Adrenal gland (tissue), 12 donors: Measurements from ENCODE around the gene LEAP2. TPM values are rescaled to one million over a fixed set of nuclear protein-coding genes. Genes with fewer than 3 reads are reported as not detected.

Source experiments
- DNase-seq, 7 donors: peaks; one replicate each; pipeline ENCODE4 v3.0.0-alpha.2; 2019 to 2020
- H3K27ac ChIP-seq, 5 donors: fragments of 200-600 bp; sonication (generic) in 4 of 5; 1 replicate in 3 of 5; 2 replicates in 2 of 5; pipeline versions ENCODE4 v1.5.1 to v1.8.0; 2016 to 2020; ENCODE audit warnings: mild to moderate bottlenecking in 1 of 5
- H3K27me3 ChIP-seq: fragments of 200-600 bp; 2 replicates; pipeline ENCODE4 v1.8.0; 2021
- H3K36me3 ChIP-seq, 2 donors: fragments of 200-600 bp; replicated peaks in 1 of 2; 1 replicate in 1 of 2; 2 replicates in 1 of 2; pipeline versions ENCODE4 v1.5.1 to v1.8.0; 2018 to 2022
- H3K4me1 ChIP-seq, 2 donors: fragments of 200-600 bp; replicated peaks in 1 of 2; 1 replicate in 1 of 2; 2 replicates in 1 of 2; pipeline versions ENCODE4 v1.5.1 to v1.8.0; 2018 to 2021
- H3K4me3 ChIP-seq, 4 donors: fragments of 200-600 bp; sonication (generic) in 3 of 4; one replicate each; pipeline ENCODE4 v1.5.1; 2016 to 2018
- H3K9me3 ChIP-seq, 3 donors: fragments of 200-600 bp; sonication (generic) in 1 of 3; replicated peaks in 1 of 3; 1 replicate in 2 of 3; 2 replicates in 1 of 3; pipeline versions ENCODE4 v1.5.1 to v1.8.0; 2016 to 2021
- POLR2A ChIP-seq, 2 donors: fragments of 450-650 bp; IDR thresholded peaks; one replicate each; pipeline ENCODE4 v1.6.1; 2017; ENCODE audit warnings: antibody characterized with exemption in 2 of 2, mild to moderate bottlenecking in 2 of 2, moderate library complexity in 1 of 2
- WGBS, 4 donors: extraction: QIAGEN DNeasy Blood & Tissue Kit in 2 of 4; methylation state at CpG; one replicate each; pipeline versions ENCODE4 v1.1.5 to v1.1.7; 2013 to 2017; 5-methylcytosine and 5-hydroxymethylcytosine counted together
- intact Hi-C, 2 donors: fragments of 100-400 bp; cut with DNase I; formaldehyde crosslinking; loops; one replicate each; pipeline versions ENCODE4 v1.14.1 to v1.15.0; 2022 to 2023
- polyA plus RNA-seq, 3 donors: library from polyadenylated mRNA; stranded (reverse); fragments of 200-250 nt in 2 of 3; fragments of 350-450 nt in 1 of 3; fragmentation: Illumina TruSeq in 1 of 3; extraction: RNeasy Lipid Tissue Mini Kit (QIAGEN cat#74804) in 1 of 3; gene quantifications; one replicate each; pipeline ENCODE4 v1.2.3, GENCODE V29; 2013 to 2014
- total RNA-seq, 9 donors: library from RNA; depleted of rRNA in 4 of 9; stranded (reverse); fragments of >200 nt in 4 of 9; fragments of 120-200 nt in 1 of 9; fragmentation: NEBNext Ultra II Directional in 1 of 9; extraction: Animal tissue kit (Norgen Biotek cat#: 25700) in 1 of 9; gene quantifications; one replicate each; pipeline versions ENCODE4 v1.1.0 to v1.2.4, GENCODE V29; 2013 to 2023
- TF ChIP-seq, protein P1 (sequence below), 6 experiments: fragments of 450-650 bp in 4 of 6; fragments of 200-600 bp in 2 of 6; sonication (generic) in 1 of 6; IDR thresholded peaks; 1 replicate in 5 of 6; 2 replicates in 1 of 6; pipeline versions ENCODE4 v1.5.1 to v1.8.0; 2016 to 2021; ENCODE audit warnings: antibody characterized with exemption in 6 of 6, mild to moderate bottlenecking in 2 of 6, moderate library complexity in 1 of 6
- donor health status: healthy with polysubstance abuse.
- donor health status: Bipolar disorder and iron deficiency.
- donor health status: DM: yes; HTN: yes; CAD: no.
- donor health status: DM: no; HTN: no; CAD: no.
- donor health status: DM: no; HTN: no; CAD: no.
- donor health status: DM: yes; HTN: yes; CAD: no.

LEAP2 gene
- total and polyA plus RNA-seq, 12 donors: 0.39 to 3.1 (median 1.3) TPM; not detected in 2

DNA sequence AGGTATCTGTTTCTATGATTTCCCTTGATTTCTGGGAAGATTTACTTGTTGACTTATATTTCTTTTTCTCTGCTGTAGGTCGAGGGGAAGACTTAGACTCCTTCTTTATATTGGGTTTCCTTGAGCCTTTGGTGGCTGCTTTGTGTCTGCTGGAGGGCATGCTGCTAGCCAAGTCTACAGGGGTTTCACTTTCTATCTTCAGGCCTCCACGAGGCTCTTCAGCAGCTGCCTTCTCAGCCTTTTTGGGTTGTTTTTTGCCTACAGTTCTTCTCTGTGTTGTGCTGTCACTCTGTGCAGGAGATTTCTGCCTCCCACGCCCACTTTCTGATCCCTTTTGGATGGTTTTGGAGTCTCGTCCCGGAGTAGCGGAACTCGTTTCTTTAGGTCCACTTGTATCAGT, 23.2 kb downstream of the LEAP2 start:
- Histone ChIP-seq H3K9me3 (no peaks in the 10 kb centered on the region), H3K27ac (peak overlapping the region in 3 of 5 donors; percentile 48 to 59 (median 50)), H3K27me3 (no peaks in the 10 kb centered on the region), H3K4me3 (no peak overlapping the region), H3K36me3 (peaks cover 0 to 77% of the 10 kb centered on the region in 2 donors), H3K4me1 (peaks cover 17 to 30% of the 10 kb centered on the region in 2 donors)
- TF ChIP-seq POLR2A (IDR thresholded peaks at IDR 0.05): no peak
- TF ChIP-seq, protein P1, sequence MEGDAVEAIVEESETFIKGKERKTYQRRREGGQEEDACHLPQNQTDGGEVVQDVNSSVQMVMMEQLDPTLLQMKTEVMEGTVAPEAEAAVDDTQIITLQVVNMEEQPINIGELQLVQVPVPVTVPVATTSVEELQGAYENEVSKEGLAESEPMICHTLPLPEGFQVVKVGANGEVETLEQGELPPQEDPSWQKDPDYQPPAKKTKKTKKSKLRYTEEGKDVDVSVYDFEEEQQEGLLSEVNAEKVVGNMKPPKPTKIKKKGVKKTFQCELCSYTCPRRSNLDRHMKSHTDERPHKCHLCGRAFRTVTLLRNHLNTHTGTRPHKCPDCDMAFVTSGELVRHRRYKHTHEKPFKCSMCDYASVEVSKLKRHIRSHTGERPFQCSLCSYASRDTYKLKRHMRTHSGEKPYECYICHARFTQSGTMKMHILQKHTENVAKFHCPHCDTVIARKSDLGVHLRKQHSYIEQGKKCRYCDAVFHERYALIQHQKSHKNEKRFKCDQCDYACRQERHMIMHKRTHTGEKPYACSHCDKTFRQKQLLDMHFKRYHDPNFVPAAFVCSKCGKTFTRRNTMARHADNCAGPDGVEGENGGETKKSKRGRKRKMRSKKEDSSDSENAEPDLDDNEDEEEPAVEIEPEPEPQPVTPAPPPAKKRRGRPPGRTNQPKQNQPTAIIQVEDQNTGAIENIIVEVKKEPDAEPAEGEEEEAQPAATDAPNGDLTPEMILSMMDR (IDR thresholded peaks at IDR 0.05): no peak
- intact Hi-C loops: loop anchor here in 1 of 2 donors (10.0 kb wide), 1 partner anchor 48 kb away; no protein-coding TSS in a partner anchor
- 80 to 88% (median 82%) methylated on average over 7 of the region's 7 CpGs for WGBS, 4 donors
- no peak for DNase-seq

DNA sequence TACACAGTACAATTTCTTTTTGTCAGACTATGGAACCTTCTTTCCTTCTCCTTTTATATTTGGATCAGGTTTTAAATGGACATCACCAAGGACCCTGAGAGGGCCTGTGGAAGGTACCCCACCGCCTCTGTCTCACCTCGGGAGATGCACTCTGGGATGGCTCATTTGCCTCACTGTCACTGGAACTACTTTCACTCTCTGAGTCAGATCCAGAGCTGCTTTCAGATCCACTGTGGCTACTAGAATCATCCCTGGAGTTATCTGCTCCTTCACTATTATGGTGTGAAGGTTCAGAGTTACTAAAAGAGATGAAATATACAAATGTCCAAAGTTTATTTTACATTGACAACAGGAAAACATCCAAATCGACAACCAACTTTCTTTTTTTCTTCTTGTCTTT, 24.6 kb downstream of the LEAP2 start:
- no peaks in the 10 kb centered on the region for H3K9me3 ChIP-seq
- no peaks in the 10 kb centered on the region for H3K27me3 ChIP-seq
- TF ChIP-seq POLR2A (IDR thresholded peaks at IDR 0.05): no peak
- TF ChIP-seq, protein P1 (IDR thresholded peaks at IDR 0.05): no peak
- intact Hi-C loops: loop anchor here in 1 of 2 donors (10.0 kb wide), 1 partner anchor 47 kb away; no protein-coding TSS in a partner anchor
- H3K4me1 ChIP-seq: peaks cover 17 to 30% of the 10 kb centered on the region in 2 donors
- no peak overlapping the region for H3K4me3 ChIP-seq
- peaks cover 0 to 68% of the 10 kb centered on the region in 2 donors for H3K36me3 ChIP-seq
- 64 to 71% (median 67%) methylated on average over 3 of the region's 3 CpGs for WGBS, 4 donors
- no peak for DNase-seq
- peak overlapping the region in 1 of 5 donors; percentile 59 for H3K27ac ChIP-seq

DNA sequence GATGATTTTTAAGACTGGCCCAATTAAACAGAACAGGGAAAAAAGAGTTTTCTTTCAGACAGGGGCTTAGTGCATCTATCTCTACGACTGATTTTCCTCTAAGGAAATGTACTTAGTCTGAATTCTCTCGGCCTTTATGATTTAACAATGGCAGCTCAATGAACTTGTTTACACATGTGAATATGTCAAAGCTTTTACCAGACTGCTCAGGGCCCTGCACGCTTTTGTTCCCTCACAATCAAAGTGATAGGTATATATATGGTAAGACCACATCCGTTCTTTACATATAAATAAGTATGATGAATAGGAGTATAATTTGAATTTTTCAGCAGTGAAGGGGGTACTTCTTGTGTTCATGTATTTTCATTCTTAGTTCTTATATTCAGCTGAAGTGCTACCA, 27.6 kb downstream of the LEAP2 start:
- H3K27ac ChIP-seq: no peak overlapping the region
- intact Hi-C loops: no loop called here
- no peak for TF ChIP-seq POLR2A (IDR thresholded peaks at IDR 0.05)
- peaks cover 0 to 50% of the 10 kb centered on the region in 2 donors for H3K36me3 ChIP-seq
- H3K4me3 ChIP-seq: no peak overlapping the region
- no peaks in the 10 kb centered on the region for H3K27me3 ChIP-seq
- DNase-seq: no peak
- no peaks in the 10 kb centered on the region for H3K9me3 ChIP-seq
- H3K4me1 ChIP-seq: peaks cover 9 to 23% of the 10 kb centered on the region in 2 donors
- 86 to 94% (median 92%) methylated on average over 4 of the region's 4 CpGs for WGBS, 4 donors

DNA sequence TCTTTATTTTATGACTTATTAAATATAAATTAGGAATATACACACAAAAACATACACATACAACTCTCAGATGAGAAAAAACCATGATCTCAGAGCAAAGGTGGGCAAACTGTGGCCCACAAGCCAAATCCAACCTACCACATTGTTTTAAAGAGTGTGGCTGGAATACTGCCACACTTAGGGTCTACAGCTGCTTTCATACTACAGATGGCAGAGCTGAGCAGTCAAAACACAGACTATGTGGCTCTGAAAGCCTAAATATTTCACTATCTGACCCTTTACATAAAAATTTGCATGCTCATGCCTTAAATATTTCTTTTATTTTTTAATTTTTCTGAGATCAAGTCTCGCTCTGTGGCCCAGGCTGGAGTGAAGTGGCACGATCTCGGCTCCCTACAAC, 28.3 kb downstream of the LEAP2 start:
- H3K36me3 ChIP-seq: peaks cover 0 to 43% of the 10 kb centered on the region in 2 donors
- DNase-seq: no peak
- intact Hi-C loops: no loop called here
- no peaks in the 10 kb centered on the region for H3K9me3 ChIP-seq
- H3K27me3 ChIP-seq: no peaks in the 10 kb centered on the region
- 95 to 99% (median 96%) methylated on average over 3 of the region's 3 CpGs for WGBS, 4 donors
- no peak overlapping the region for H3K4me3 ChIP-seq
- TF ChIP-seq, protein P1 (IDR thresholded peaks at IDR 0.05): no peak
- no peak for TF ChIP-seq POLR2A (IDR thresholded peaks at IDR 0.05)
- peaks cover 3 to 16% of the 10 kb centered on the region in 2 donors for H3K4me1 ChIP-seq
- no peak overlapping the region for H3K27ac ChIP-seq

DNA sequence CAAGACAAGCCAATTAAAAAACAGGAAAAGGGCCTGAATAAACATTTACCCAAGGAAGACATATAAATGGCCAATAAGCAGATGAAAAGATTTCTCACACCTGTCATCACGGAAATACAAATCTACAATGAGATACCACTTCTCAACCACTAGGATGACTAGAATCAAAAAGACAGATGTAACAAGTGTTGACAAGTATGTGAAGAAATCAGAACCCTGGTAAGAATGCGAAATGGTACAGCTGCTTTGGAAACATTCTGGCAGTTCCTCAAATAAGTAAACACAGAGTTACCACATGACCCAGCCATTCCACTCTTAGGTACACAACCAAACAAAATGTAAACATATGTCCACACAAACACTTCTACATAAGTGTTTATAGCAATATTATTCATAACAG, 32.5 kb downstream of the LEAP2 start:
- Histone ChIP-seq H3K4me3 (no peak overlapping the region), H3K9me3 (no peaks in the 10 kb centered on the region), H3K27ac (no peak overlapping the region), H3K27me3 (no peaks in the 10 kb centered on the region), H3K36me3 (peaks cover 0 to 12% of the 10 kb centered on the region in 2 donors), H3K4me1 (peaks cover 0 to 5% of the 10 kb centered on the region in 2 donors)
- 79 to 85% (median 81%) methylated on average over 2 of the region's 2 CpGs for WGBS, 4 donors
- no peak for TF ChIP-seq POLR2A (IDR thresholded peaks at IDR 0.05)
- TF ChIP-seq, protein P1 (IDR thresholded peaks at IDR 0.05): peak in 2 of 6 experiments; percentile 14 to 18
- no peak for DNase-seq
- intact Hi-C loops: no loop called here
